Fibroblast of the aortic adventitia (primary cell): ENCODE data around the gene NHS. TPM values are rescaled to one million over a fixed set of nuclear protein-coding genes. Genes with fewer than 3 reads are reported as not detected.
A peak's percentile ranks its signal among the peaks of the same experiment; 100 is the strongest.

Source experiments
- DNase-seq: peaks from one replicate; pipeline ENCODE4 v3.0.0-alpha.2; 2010; ENCODE audit warnings: low read depth
- H3K4me3 ChIP-seq: 2 replicates; pipeline ENCODE4 v1.5.1; 2011; ENCODE audit warnings: low read depth, mild to moderate bottlenecking, control low read depth, low read length, moderate library complexity
- CTCF ChIP-seq: IDR thresholded peaks from 2 replicates; pipeline ENCODE4 v1.5.1; 2011; ENCODE audit warnings: mild to moderate bottlenecking, low read length, control low read depth, inconsistent platforms; ENCODE audit not compliant: insufficient read depth
- total RNA-seq: library from RNA; depleted of rRNA; stranded (reverse); fragments of >200 nt; gene quantifications from 2 replicates; pipeline ENCODE4 v1.2.3, GENCODE V29; 2012; ENCODE audit warnings: low replicate concordance

Gene NHS
- total RNA-seq, 1 donor, result 11.6 TPM

DNA sequence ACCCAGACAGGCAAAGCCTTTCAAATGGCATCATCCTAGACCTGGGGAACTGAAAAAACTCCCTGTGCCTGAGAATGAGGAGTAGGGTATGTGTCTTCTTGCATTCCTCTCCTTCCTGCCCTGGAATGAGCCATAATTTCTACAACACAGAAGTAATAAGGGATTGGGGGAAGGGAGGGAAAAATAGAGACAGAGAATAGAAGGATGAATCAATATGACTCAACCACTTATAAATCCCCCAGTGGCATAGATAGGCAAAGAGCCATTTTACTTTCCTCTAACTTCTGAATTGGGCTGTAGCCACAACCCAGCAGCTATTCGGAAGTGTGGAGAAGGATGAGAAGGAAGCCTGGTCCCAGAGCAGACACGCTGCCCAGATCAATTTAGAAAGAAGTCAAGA, 99.9 kb downstream of the NHS start:
- no peak for TF ChIP-seq CTCF
- peak; percentile 69 for DNase-seq
- no peak overlapping the region for H3K4me3 ChIP-seq

- H3K4me3 ChIP-seq, result no peak overlapping the region
- no peak for TF ChIP-seq CTCF
- DNase-seq, result peak; percentile 27
These were observed 100.6 kb downstream of the NHS start for GRCh38 chrX:17475449-17476217.

- no peak for DNase-seq
- no peak for TF ChIP-seq CTCF
- H3K4me3 ChIP-seq, result no peak overlapping the region
These were observed 101.4 kb downstream of the NHS start for GRCh38 chrX:17476411-17476810.

- no peak for DNase-seq
- TF ChIP-seq CTCF, result no peak
- H3K4me3 ChIP-seq, result no peak overlapping the region
These were observed 106.1 kb downstream of the NHS start for GRCh38 chrX:17481086-17481485.

DNA sequence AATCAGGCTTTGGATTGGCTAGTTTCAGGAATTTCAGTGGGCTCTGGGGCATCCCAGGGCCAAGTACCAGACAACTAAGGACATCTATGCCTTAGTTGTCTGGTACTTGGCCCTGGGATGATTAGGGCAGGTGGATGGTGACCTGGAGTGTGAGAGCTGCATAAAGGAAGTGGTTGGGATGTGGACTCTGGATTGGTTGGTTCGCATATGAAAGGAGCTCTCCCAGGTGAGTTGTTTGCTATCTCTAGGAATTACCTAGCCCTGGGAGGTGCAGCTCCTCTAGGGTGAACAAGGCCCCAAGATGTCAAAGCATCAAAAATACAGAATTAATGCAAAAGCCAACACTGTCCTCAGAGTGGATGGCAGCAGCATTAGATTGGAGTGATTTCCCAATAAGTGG, 109.6 kb downstream of the NHS start:
- no peak for DNase-seq
- no peak for TF ChIP-seq CTCF

GRCh38 chrX:17485391-17485790, 110.4 kb downstream of the NHS start:
- no peak for TF ChIP-seq CTCF
- no peak overlapping the region for H3K4me3 ChIP-seq
- no peak for DNase-seq

More for the DNA sequence above, 109.6 kb downstream of the NHS start:
- H3K4me3 ChIP-seq, result no peak overlapping the region

- H3K4me3 ChIP-seq, result no peak overlapping the region
- DNase-seq, result peak; percentile 40
- no peak for TF ChIP-seq CTCF
These were observed 113.0 kb downstream of the NHS start for GRCh38 chrX:17488036-17488435.
